Measurements from ENCODE around the gene KIF13A. TPM values are rescaled to one million over a fixed set of nuclear protein-coding genes. Genes with fewer than 3 reads are reported as not detected.

Gene KIF13A
- total RNA-seq, 1 donor from 2014 or later, result 59.0 TPM

DNA sequence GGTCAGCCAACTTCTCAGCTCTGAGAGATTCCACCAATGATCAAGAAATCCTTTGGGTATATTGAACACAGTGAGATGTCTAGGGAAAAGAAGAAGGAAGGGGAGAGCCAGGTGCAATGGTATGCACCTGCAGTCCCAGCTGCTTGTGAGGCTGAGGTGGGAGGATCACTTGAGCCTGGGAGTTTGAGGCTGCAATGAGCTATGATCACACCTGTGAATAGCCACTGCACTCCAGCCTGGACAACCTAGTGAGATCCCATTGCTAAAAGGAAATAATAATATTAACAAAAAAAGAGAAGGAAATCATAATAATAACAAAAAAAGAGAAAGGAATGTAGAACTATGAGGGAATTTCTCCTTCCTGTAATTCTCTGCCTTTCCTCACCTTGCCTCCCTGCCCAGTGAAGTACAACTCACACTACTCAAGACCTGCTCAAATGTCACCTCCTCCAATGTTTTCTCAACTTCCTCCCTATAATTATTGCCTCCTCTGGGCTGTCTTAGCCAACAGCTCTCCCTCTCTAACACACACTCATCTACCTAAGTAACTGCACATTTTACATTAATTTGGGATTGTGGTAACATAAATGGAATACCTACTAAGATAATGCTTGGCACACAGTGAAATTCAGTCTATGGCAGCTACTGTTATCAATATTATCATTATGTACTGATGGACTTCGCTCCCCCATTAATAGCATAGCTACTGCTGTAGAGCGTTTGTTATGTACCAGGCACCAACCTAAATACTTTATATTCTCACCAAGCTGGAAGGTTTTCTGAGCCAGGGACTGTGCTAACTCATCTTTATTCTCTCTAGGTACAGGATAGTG, 103.6 kb downstream of the KIF13A start:
- no peaks in the 10 kb centered on the region for H3K36me3 ChIP-seq
- ATAC-seq (peak; percentile 59), DNase-seq (no peak)
- peak overlapping the region; percentile 4 for H3K27ac ChIP-seq
- no peak overlapping the region for H3K4me3 ChIP-seq
- intact Hi-C loops (cut with DNase I), result no loop called here
- TF ChIP-seq, protein P1, sequence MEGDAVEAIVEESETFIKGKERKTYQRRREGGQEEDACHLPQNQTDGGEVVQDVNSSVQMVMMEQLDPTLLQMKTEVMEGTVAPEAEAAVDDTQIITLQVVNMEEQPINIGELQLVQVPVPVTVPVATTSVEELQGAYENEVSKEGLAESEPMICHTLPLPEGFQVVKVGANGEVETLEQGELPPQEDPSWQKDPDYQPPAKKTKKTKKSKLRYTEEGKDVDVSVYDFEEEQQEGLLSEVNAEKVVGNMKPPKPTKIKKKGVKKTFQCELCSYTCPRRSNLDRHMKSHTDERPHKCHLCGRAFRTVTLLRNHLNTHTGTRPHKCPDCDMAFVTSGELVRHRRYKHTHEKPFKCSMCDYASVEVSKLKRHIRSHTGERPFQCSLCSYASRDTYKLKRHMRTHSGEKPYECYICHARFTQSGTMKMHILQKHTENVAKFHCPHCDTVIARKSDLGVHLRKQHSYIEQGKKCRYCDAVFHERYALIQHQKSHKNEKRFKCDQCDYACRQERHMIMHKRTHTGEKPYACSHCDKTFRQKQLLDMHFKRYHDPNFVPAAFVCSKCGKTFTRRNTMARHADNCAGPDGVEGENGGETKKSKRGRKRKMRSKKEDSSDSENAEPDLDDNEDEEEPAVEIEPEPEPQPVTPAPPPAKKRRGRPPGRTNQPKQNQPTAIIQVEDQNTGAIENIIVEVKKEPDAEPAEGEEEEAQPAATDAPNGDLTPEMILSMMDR (IDR thresholded peaks at IDR 0.05), result no peak
- no peaks in the 10 kb centered on the region for H3K27me3 ChIP-seq
- no peaks in the 10 kb centered on the region for H3K9me3 ChIP-seq
- peaks cover 40% of the 10 kb centered on the region for H3K4me1 ChIP-seq

DNA sequence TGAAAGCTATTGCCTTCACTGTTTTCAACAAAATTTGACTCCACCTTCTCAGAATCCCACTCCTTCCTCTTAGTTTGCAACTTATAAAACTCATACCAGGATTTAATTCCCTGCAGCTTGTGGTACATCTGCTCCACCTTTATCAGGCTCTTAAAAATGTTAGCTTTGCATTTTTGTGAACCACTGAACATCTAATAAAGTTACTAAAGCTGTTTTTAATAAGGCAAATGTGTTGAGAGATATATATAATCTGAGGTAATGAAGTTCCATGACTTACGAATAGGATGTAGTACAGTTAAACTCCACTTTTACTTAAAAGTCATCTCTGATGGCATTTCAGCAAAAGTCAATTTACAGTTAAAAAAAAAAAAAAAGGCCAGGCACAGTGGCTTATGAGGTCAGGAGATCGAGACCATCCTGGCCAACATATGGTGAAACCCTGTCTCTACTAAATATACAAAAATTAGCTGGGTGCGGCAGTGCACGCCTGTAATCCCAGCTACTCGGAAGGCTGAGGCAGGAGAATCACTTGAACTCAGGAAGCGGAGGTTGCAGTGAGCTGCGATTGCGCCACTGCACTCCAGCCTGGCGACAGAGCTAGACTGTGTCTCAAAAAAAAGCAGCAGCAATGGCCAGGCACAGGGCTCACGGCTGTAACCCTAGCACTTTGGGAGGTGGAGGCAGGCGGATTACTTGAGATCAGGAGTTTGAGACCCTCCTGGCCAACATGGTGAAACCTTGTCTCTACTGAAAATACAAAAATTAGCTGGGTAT, 106.2 kb downstream of the KIF13A start:
- TF ChIP-seq, protein P1 (IDR thresholded peaks at IDR 0.05), result no peak
- peak; percentile 74 for ATAC-seq
- peak; percentile 87 for DNase-seq

DNA sequence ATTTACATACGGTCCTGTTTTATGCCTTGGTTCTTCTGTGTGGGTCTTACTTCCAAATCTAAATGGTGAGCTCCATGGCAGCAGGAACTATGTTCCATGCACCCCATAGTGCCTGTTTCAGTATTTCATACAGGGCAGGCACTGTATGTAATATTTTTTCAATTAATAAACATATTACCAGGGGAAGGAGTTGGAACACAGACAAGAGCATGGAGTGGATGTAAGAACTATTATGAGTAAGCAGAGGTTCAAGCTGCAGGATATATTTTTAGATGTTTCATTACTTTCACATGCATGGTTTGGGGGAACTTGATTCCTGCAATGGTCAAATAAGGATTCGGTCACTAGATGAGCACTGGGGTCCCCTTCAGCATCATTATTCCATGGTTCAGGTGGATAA, 108.3 kb downstream of the KIF13A start:
- no peaks in the 10 kb centered on the region for H3K36me3 ChIP-seq
- no peaks in the 10 kb centered on the region for H3K9me3 ChIP-seq
- no peak overlapping the region for H3K4me3 ChIP-seq
- no peaks in the 10 kb centered on the region for H3K27me3 ChIP-seq
- no peak overlapping the region for H3K27ac ChIP-seq
- no peak for DNase-seq
- ATAC-seq, result no peak
- intact Hi-C loops (cut with DNase I), result no loop called here
- H3K4me1 ChIP-seq, result peaks cover 19% of the 10 kb centered on the region
- TF ChIP-seq, protein P1 (IDR thresholded peaks at IDR 0.05), result no peak

More for the DNA sequence above, 106.2 kb downstream of the KIF13A start:
- Histone ChIP-seq H3K36me3 (no peaks in the 10 kb centered on the region), H3K27ac (no peak overlapping the region), H3K4me3 (no peak overlapping the region), H3K9me3 (no peaks in the 10 kb centered on the region), H3K4me1 (peaks cover 38% of the 10 kb centered on the region), H3K27me3 (no peaks in the 10 kb centered on the region)
- intact Hi-C loops (cut with DNase I), result no loop called here

DNA sequence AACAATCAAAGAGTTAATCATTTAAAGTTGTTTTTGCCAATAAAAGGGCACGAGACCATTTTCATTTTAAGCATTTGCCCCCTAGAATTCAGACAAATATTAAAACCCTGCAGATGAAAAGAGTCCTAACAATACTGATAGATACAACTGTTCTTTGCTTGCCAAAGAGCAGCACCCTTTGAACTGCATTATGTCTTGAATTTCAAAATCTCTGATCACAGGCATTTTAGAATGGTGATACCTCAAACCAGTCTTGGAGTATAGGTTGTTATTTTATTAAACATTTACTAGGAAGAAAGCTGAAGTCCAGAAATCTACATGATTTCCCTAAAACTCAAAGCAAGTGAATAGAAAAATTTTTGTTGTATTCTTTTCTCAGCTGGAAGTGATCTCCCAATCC, 108.7 kb downstream of the KIF13A start:
- no peaks in the 10 kb centered on the region for H3K36me3 ChIP-seq
- no peak overlapping the region for H3K4me3 ChIP-seq
- TF ChIP-seq, protein P1 (IDR thresholded peaks at IDR 0.05), result no peak
- H3K4me1 ChIP-seq, result peaks cover 14% of the 10 kb centered on the region
- no peak overlapping the region for H3K27ac ChIP-seq
- no peaks in the 10 kb centered on the region for H3K27me3 ChIP-seq
- H3K9me3 ChIP-seq, result no peaks in the 10 kb centered on the region
- ATAC-seq (no peak), DNase-seq (no peak)
- intact Hi-C loops (cut with DNase I), result no loop called here

DNA sequence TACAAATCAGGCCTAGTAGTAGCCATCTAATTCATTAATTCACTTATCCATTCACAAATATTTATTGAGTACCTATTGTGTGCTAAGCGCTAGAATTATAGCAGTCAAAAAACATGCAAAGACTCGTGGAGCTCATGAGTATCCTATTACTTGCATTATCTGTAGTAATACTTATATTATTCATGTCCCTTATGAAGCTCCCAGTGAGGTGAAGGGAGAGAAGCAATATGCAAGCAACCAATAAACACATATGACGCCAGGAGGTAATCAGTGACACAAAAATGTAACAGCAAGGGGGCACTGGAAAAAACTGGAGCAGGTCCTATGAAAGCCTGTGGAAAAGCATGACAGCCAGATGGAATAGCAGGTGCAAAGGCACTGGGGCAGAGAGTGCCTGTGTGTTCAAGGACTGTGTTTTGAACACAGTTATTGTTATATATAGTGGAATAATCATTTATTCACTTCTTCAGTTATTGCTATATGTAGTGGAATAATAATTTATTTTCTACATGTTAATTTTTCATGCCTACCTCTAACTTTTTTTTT, 109.5 kb downstream of the KIF13A start:
- DNase-seq (no peak), ATAC-seq (no peak)
- Histone ChIP-seq H3K36me3 (no peaks in the 10 kb centered on the region), H3K27ac (peak overlapping the region; percentile 39), H3K4me1 (peaks cover 9% of the 10 kb centered on the region), H3K27me3 (no peaks in the 10 kb centered on the region), H3K4me3 (no peak overlapping the region), H3K9me3 (no peaks in the 10 kb centered on the region)
- TF ChIP-seq, protein P1 (IDR thresholded peaks at IDR 0.05), result no peak
- intact Hi-C loops (cut with DNase I), result no loop called here

Measured in upper lobe of right lung (tissue), 1 donor.